GM18502 (cell line): ENCODE results near the gene COX17.

Experiments
- ATAC-seq: cut with Tn5 transposase; IDR thresholded peaks from one replicate; pipeline ENCODE4 v1.9.1; 2021; ENCODE audit warnings: mild to moderate bottlenecking; ENCODE audit not compliant: unreplicated experiment, poor library complexity

COX17 gene

GRCh38 chr3:119647171-119647570 lies 30.0 kb downstream of the COX17 start:
- ATAC-seq = no peak

- ATAC-seq = no peak
These were observed 31.4 kb downstream of the COX17 start for GRCh38 chr3:119645813-119646212.

- ATAC-seq = no peak
These were observed 32.7 kb downstream of the COX17 start for GRCh38 chr3:119644481-119644880.

GRCh38 chr3:119643528-119643927 lies 33.7 kb downstream of the COX17 start:
- no peak for ATAC-seq

- no peak for ATAC-seq
These were observed 34.3 kb downstream of the COX17 start for GRCh38 chr3:119642746-119643473.

GRCh38 chr3:119641416-119641815 lies 35.8 kb downstream of the COX17 start:
- no peak for ATAC-seq

- no peak for ATAC-seq
These were observed 37.5 kb downstream of the COX17 start for GRCh38 chr3:119639494-119640350.

- ATAC-seq = peak; percentile 45
These were observed 39.3 kb downstream of the COX17 start for GRCh38 chr3:119637679-119638477.

GRCh38 chr3:119636891-119637611 lies 40.2 kb downstream of the COX17 start:
- no peak for ATAC-seq

- no peak for ATAC-seq
These were observed 41.0 kb downstream of the COX17 start for GRCh38 chr3:119636249-119636648.

- ATAC-seq = no peak
These were observed 41.5 kb downstream of the COX17 start for GRCh38 chr3:119635719-119636118.

GRCh38 chr3:119632829-119633228 lies 44.4 kb downstream of the COX17 start:
- no peak for ATAC-seq

- ATAC-seq = no peak
These were observed 45.0 kb downstream of the COX17 start for GRCh38 chr3:119632216-119632615.

GRCh38 chr3:119631516-119631915 lies 45.7 kb downstream of the COX17 start:
- no peak for ATAC-seq

GRCh38 chr3:119630880-119631329 lies 46.3 kb downstream of the COX17 start:
- ATAC-seq = no peak

- no peak for ATAC-seq
These were observed 46.9 kb downstream of the COX17 start for GRCh38 chr3:119630128-119630879.

GRCh38 chr3:119628816-119629445 lies 48.3 kb downstream of the COX17 start:
- ATAC-seq = peak; percentile 42

GRCh38 chr3:119628390-119628789 lies 48.8 kb downstream of the COX17 start:
- ATAC-seq = peak; percentile 74

GRCh38 chr3:119627461-119627860 lies 49.7 kb downstream of the COX17 start:
- ATAC-seq = no peak
